NCI-H187 (cell line): ENCODE data around the gene MACROD2.
"Not testable (repeated sequence)": the region's sequence is repeated elsewhere in the genome, so short reads cannot be mapped to it uniquely, and the experiment has no call there.

Experiments
- DNase-seq, 2 experiments: peaks; one replicate each; lab custom pipeline; 2025; lab: John Stamatoyannopoulos, UW

The MACROD2 gene

GRCh38 chr20:15528391-15529111 is 1533.2 kb downstream of the MACROD2 start:
- DNase-seq, result no peak

GRCh38 chr20:15535863-15536262 is 1540.5 kb downstream of the MACROD2 start:
- DNase-seq, result no peak

- DNase-seq, result not testable (repeated sequence)
Measured at GRCh38 chr20:15537200-15537599, 1541.9 kb downstream of the MACROD2 start.

- DNase-seq, result no peak
Measured at GRCh38 chr20:15542655-15543054, 1547.3 kb downstream of the MACROD2 start.

GRCh38 chr20:15544742-15545141 is 1549.4 kb downstream of the MACROD2 start:
- DNase-seq, result no peak

GRCh38 chr20:15546525-15547023 is 1551.3 kb downstream of the MACROD2 start:
- DNase-seq, result no peak

GRCh38 chr20:15547119-15547518 is 1551.8 kb downstream of the MACROD2 start:
- DNase-seq, result no peak

- no peak for DNase-seq
Measured at GRCh38 chr20:15550116-15550870, 1555.0 kb downstream of the MACROD2 start.

GRCh38 chr20:15555913-15556312 is 1560.6 kb downstream of the MACROD2 start:
- DNase-seq, result no peak

- no peak for DNase-seq
Measured at GRCh38 chr20:15556869-15557268, 1561.6 kb downstream of the MACROD2 start.

- no peak for DNase-seq
Measured at GRCh38 chr20:15561070-15561569, 1565.8 kb downstream of the MACROD2 start.

- DNase-seq, result no peak
Measured at GRCh38 chr20:15561707-15562404, 1566.5 kb downstream of the MACROD2 start.

- no peak for DNase-seq
Measured at GRCh38 chr20:15563836-15564235, 1568.5 kb downstream of the MACROD2 start.

GRCh38 chr20:15564981-15565380 is 1569.7 kb downstream of the MACROD2 start:
- DNase-seq, result no peak

GRCh38 chr20:15565786-15566185 is 1570.5 kb downstream of the MACROD2 start:
- no peak for DNase-seq

GRCh38 chr20:15567219-15567618 is 1571.9 kb downstream of the MACROD2 start:
- DNase-seq, result no peak

- no peak for DNase-seq
Measured at GRCh38 chr20:15570156-15570555, 1574.8 kb downstream of the MACROD2 start.

- DNase-seq, result no peak
Measured at GRCh38 chr20:15571056-15571455, 1575.7 kb downstream of the MACROD2 start.

GRCh38 chr20:15575255-15575654 is 1579.9 kb downstream of the MACROD2 start:
- no peak for DNase-seq

GRCh38 chr20:15576411-15576810 is 1581.1 kb downstream of the MACROD2 start:
- no peak for DNase-seq

GRCh38 chr20:15578113-15578512 is 1582.8 kb downstream of the MACROD2 start:
- DNase-seq, result no peak

GRCh38 chr20:15579688-15580087 is 1584.4 kb downstream of the MACROD2 start:
- no peak for DNase-seq
